ENCODE measurements around the gene KDM4B. TPM values are rescaled to one million over a fixed set of nuclear protein-coding genes. Genes with fewer than 3 reads are reported as not detected.

The KDM4B gene
- total and polyA plus RNA-seq, 10 of the 15 experiments (the other 5 are each of a cell fraction or from before 2014, with no cell fraction given), result 0.47 to 49.6 (median 16.2) TPM

DNA sequence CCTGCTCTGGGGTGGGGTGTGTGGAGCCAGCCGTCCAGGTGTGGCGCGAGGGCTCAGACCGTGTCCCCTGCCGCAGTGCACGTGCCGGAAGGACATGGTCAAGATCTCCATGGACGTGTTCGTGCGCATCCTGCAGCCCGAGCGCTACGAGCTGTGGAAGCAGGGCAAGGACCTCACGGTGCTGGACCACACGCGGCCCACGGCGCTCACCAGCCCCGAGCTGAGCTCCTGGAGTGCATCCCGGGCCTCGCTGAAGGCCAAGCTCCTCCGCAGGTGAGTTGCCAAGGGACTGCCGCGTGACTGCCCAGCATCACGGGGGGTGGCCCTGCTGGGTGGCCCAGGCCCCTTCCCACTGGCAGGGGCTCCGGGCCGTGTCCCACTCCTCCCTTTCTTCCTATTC, 141.6 kb downstream of the KDM4B start:
- H3K27me3 ChIP-seq (replicated peaks in 1 of 2; ENCODE audit: control insufficient read depth in 2 of 2, insufficient read depth in 2 of 2, low read length in 1 of 2), result no peaks in the 10 kb centered on the region
- H3K4me1 ChIP-seq (ENCODE audit: control insufficient read depth, insufficient read depth, low read length), result no peaks in the 10 kb centered on the region
- CTCF ChIA-PET, result no interaction called here
- H3K9ac ChIP-seq (ENCODE audit: control insufficient read depth, insufficient read depth, low read length), result no peak overlapping the region
- no TSS peak for BruUV-seq (replicated peaks)
- WGBS (ENCODE audit: insufficient coverage, insufficient replicate concordance, low lambda C conversion rate, missing lambda C conversion rate), result 97% methylated on average over 20 of the region's 27 CpGs
- POLR2A ChIA-PET, result no interaction called here
- intact Hi-C loops (cut with micrococcal nuclease; ENCODE audit: unreplicated experiment), result no loop called here
- H3K79me2 ChIP-seq (ENCODE audit: control insufficient read depth, insufficient read depth, low read length), result no peaks in the 10 kb centered on the region
- TF ChIP-seq POLR2A (IDR thresholded peaks at IDR 0.05; ENCODE audit: low read depth, low read length) (peak; percentile 26; the same call in 1 of the 2 replicates), MYB (IDR thresholded peaks at IDR 0.05; ENCODE audit: borderline replicate concordance, low read depth, low read length) (no peak)
- FAIRE-seq (no peak), DNase-seq (ENCODE audit: low read depth, low spot score) (no peak), ATAC-seq (no peak)
- no peak overlapping the region for H3K27ac ChIP-seq (ENCODE audit: control insufficient read depth, insufficient read depth)
- no peaks in the 10 kb centered on the region for H4K20me1 ChIP-seq (ENCODE audit: control insufficient read depth, insufficient read depth)
- H3K36me3 ChIP-seq (ENCODE audit: control insufficient read depth in 2 of 2, insufficient read depth in 2 of 2, low read length in 1 of 2), result peaks cover 1 to 7% of the 10 kb centered on the region in 2 experiments; a peak in 3 of 4 replicates
- H2AFZ ChIP-seq (ENCODE audit: control insufficient read depth, low read depth, low read length), result no peak overlapping the region
- no peak overlapping the region for H3K4me3 ChIP-seq
- RAD21 ChIA-PET (ENCODE audit: unreplicated experiment), result no interaction called here
- SMC1A ChIA-PET (ENCODE audit: uncharacterized antibody, unreplicated experiment), result no interaction called here
- H3K4me2 ChIP-seq (ENCODE audit: control insufficient read depth, insufficient read depth), result no peak overlapping the region
- in situ Hi-C loops (cut with MboI), result no loop called here
- H3K9me3 ChIP-seq (replicated peaks; ENCODE audit: control insufficient read depth, insufficient read depth, low read length), result no peaks in the 10 kb centered on the region; the same call in 2 of the 3 replicates

DNA sequence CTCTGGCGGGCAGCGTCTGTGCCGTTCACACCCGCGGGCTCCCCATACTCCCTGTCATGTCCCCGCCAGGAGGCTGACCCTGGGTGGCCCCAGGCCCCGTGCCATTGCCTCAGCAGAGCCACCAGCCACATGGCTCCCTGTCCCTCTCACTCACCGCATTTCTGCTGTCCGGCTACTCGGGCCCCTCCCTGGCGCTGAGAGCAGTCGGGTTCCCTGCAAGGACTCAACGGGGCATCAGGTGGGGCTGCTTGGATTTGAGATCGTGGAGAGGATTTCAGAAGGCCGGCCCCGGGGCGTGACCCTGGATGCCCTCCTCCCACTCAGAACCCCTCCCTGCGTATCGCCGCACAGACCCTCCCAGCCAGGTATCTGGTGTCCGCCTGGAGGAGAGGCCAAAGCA, 142.1 kb downstream of the KDM4B start:
- intact Hi-C loops (cut with micrococcal nuclease; ENCODE audit: unreplicated experiment), result no loop called here
- no peak overlapping the region for H3K4me3 ChIP-seq
- SMC1A ChIA-PET (ENCODE audit: uncharacterized antibody, unreplicated experiment), result no interaction called here
- H3K79me2 ChIP-seq (ENCODE audit: control insufficient read depth, insufficient read depth, low read length), result no peaks in the 10 kb centered on the region
- H3K9me3 ChIP-seq (replicated peaks; ENCODE audit: control insufficient read depth, insufficient read depth, low read length), result no peaks in the 10 kb centered on the region; the same call in 2 of the 3 replicates
- RAD21 ChIA-PET (ENCODE audit: unreplicated experiment), result no interaction called here
- POLR2A ChIA-PET, result no interaction called here
- H3K27me3 ChIP-seq (replicated peaks in 1 of 2; ENCODE audit: control insufficient read depth in 2 of 2, insufficient read depth in 2 of 2, low read length in 1 of 2), result no peaks in the 10 kb centered on the region
- TF ChIP-seq TCF3 (IDR thresholded peaks at IDR 0.05; ENCODE audit: borderline replicate concordance, insufficient read depth, low read depth, low read length), result no peak
- peak; percentile 12; the same call in 1 of the 2 replicates for TF ChIP-seq POLR2A (IDR thresholded peaks at IDR 0.05; ENCODE audit: low read depth, low read length)
- H3K4me1 ChIP-seq (ENCODE audit: control insufficient read depth, insufficient read depth, low read length), result no peaks in the 10 kb centered on the region
- WGBS (ENCODE audit: insufficient coverage, insufficient replicate concordance, low lambda C conversion rate, missing lambda C conversion rate), result 95% methylated on average over 21 of the region's 21 CpGs
- no peak overlapping the region for H3K9ac ChIP-seq (ENCODE audit: control insufficient read depth, insufficient read depth, low read length)
- CTCF ChIA-PET, result no interaction called here
- H3K4me2 ChIP-seq (ENCODE audit: control insufficient read depth, insufficient read depth), result no peak overlapping the region
- no TSS peak for BruUV-seq (replicated peaks)
- FAIRE-seq (no peak), ATAC-seq (no peak), DNase-seq (ENCODE audit: low read depth, low spot score) (no peak)
- peaks cover 1 to 6% of the 10 kb centered on the region in 2 experiments; a peak in 3 of 4 replicates for H3K36me3 ChIP-seq (ENCODE audit: control insufficient read depth in 2 of 2, insufficient read depth in 2 of 2, low read length in 1 of 2)
- in situ Hi-C loops (cut with MboI), result no loop called here
- no peak overlapping the region for H3K27ac ChIP-seq (ENCODE audit: control insufficient read depth, insufficient read depth)
- H4K20me1 ChIP-seq (ENCODE audit: control insufficient read depth, insufficient read depth), result no peaks in the 10 kb centered on the region
- H2AFZ ChIP-seq (ENCODE audit: control insufficient read depth, low read depth, low read length), result no peak overlapping the region

All from GM12878 (cell line).